ENCODE measurements around the gene SS18L1. TPM values are rescaled to one million over a fixed set of nuclear protein-coding genes. Genes with fewer than 3 reads are reported as not detected.

The SS18L1 gene
- polyA plus RNA-seq, 1 of the 3 experiments (the other 2 are of a cell fraction) = 10.7 TPM

- TF ChIP-seq CTCF (IDR thresholded peaks at IDR 0.05) (no peak), MEF2A (IDR thresholded peaks at IDR 0.05; ENCODE audit: borderline replicate concordance, low read depth) (no peak)
Observed at GRCh38 chr20:62126141-62126540, 17.4 kb upstream of the SS18L1 start (continued).

- no peak for TF ChIP-seq POLR2AphosphoS5 (IDR thresholded peaks at IDR 0.05; ENCODE audit: low read depth, low read length)
- TF ChIP-seq SIN3A (IDR thresholded peaks at IDR 0.05; ENCODE audit: borderline replicate concordance, low read depth, low read length) = no peak
- no peak for TF ChIP-seq TCF12 (IDR thresholded peaks at IDR 0.05)
- no peak for TF ChIP-seq IRF3 (IDR thresholded peaks at IDR 0.05; ENCODE audit: low read depth, low read length)
- no peak for TF ChIP-seq NFIC (IDR thresholded peaks at IDR 0.05; ENCODE audit: borderline replicate concordance)
- TF ChIP-seq USF2 (IDR thresholded peaks at IDR 0.05; ENCODE audit: borderline replicate concordance, low read depth, low read length) = no peak
- TF ChIP-seq RFX5 (IDR thresholded peaks at IDR 0.05; ENCODE audit: low read length) = no peak
- no peak for TF ChIP-seq SMC3 (IDR thresholded peaks at IDR 0.05; ENCODE audit: low read depth, low read length)
- no peak for TF ChIP-seq MAX (IDR thresholded peaks at IDR 0.05; ENCODE audit: low read depth)
- no peak for TF ChIP-seq EZH2phosphoT487 (IDR thresholded peaks at IDR 0.05; ENCODE audit: borderline replicate concordance, low read depth)
- TF ChIP-seq FOXJ3 (CRISPR knock-in tag; IDR thresholded peaks at IDR 0.05) = no peak
- no peak for TF ChIP-seq GABPA (IDR thresholded peaks at IDR 0.05; ENCODE audit: low read depth)
- TF ChIP-seq ZBTB33 (IDR thresholded peaks at IDR 0.05; ENCODE audit: borderline replicate concordance, low read depth) = no peak
- TF ChIP-seq YY1 (IDR thresholded peaks at IDR 0.05; ENCODE audit: low read depth) = no peak
- TF ChIP-seq FOXM1 (IDR thresholded peaks at IDR 0.05; ENCODE audit: low read depth) = no peak
- TF ChIP-seq REST (IDR thresholded peaks at IDR 0.05; ENCODE audit: low read depth, low read length) = no peak
- Histone ChIP-seq H3K27me3 (ENCODE audit: insufficient read depth) (no peaks in the 10 kb centered on the region), H3K4me1 (ENCODE audit: control insufficient read depth in 1 of 2, insufficient read depth in 2 of 2, low read depth in 1 of 2, low read length in 1 of 2) (peaks cover 9 to 15% of the 10 kb centered on the region in 2 experiments; a peak in 3 of 4 replicates), H3K9ac (no peak overlapping the region), H3K4me3 (ENCODE audit: low read depth in 2 of 2, low read length in 1 of 2) (no peak overlapping the region), H3K4me2 (no peak overlapping the region), H3K36me3 (replicated peaks in 1 of 2; ENCODE audit: control insufficient read depth in 1 of 2, insufficient read depth in 2 of 2, low read length in 1 of 2) (peaks cover 38 to 77% of the 10 kb centered on the region in 2 experiments), H3K79me2 (ENCODE audit: insufficient read depth) (peaks cover 63% of the 10 kb centered on the region), H3F3A (replicated peaks; ENCODE audit: insufficient read depth) (no peaks in the 10 kb centered on the region), H4K20me1 (ENCODE audit: insufficient read depth) (peaks cover 43% of the 10 kb centered on the region), H3K9me2 (no peaks in the 10 kb centered on the region), H2AFZ (ENCODE audit: low read depth) (no peak overlapping the region), H3K9me3 (no peaks in the 10 kb centered on the region), H3K27ac (ENCODE audit: low read depth in 2 of 2, low read length in 1 of 2) (no peak overlapping the region)
- DNase-seq = no peak
- POLR2A ChIA-PET = no interaction called here
- WGBS (ENCODE audit: low lambda C conversion rate) = 90% methylated on average over 6 of the region's 6 CpGs
- CTCF ChIA-PET = interaction anchor here (1.3 to 6.2 kb wide), 4 partner anchors 8 to 117 kb away, joined by 6 to 44 read pairs (median 13); no protein-coding TSS in a partner anchor
Observed at GRCh38 chr20:62127799-62128198, 15.8 kb upstream of the SS18L1 start.

Measured in SK-N-SH (cell line).